Stomach (tissue), 4 donors: ENCODE data around the gene DOP1B.
"Not testable (repeated sequence)": the region's sequence is repeated elsewhere in the genome, so short reads cannot be mapped to it uniquely, and the experiment has no call there.

Experiments used
- EP300 ChIP-seq: sonication (generic); formaldehyde crosslinking; IDR thresholded peaks from one replicate; pipeline ENCODE4 v1.6.1; 2017; ENCODE audit warnings: antibody characterized with exemption
- POLR2AphosphoS5 ChIP-seq, 3 donors: sonication (generic); formaldehyde crosslinking; IDR thresholded peaks; one replicate each; pipeline ENCODE4 v1.6.1; 2016; ENCODE audit warnings: antibody characterized with exemption in 3 of 3
- TF ChIP-seq, protein P1 (sequence below), 7 experiments: fragments of 450-650 bp in 4 of 7; fragments of 200-600 bp in 3 of 7; sonication (generic) in 3 of 7; IDR thresholded peaks; one replicate each; pipeline ENCODE4 v1.5.1; 2016 to 2019; ENCODE audit warnings: antibody characterized with exemption in 7 of 7, control low read depth in 2 of 7, mild to moderate bottlenecking in 1 of 7

DNA sequence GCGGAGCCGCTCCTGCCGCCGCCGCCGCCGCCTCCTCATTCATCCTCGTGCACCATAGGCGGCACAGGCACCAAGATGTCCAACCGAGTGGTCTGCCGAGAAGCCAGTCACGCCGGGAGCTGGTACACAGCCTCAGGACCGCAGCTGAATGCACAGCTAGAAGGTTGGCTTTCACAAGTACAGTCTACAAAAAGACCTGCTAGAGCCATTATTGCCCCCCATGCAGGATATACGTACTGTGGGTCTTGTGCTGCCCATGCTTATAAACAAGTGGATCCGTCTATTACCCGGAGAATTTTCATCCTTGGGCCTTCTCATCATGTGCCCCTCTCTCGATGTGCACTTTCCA lies 26.2 kb upstream of the DOP1B start:
- TF ChIP-seq, protein P1, sequence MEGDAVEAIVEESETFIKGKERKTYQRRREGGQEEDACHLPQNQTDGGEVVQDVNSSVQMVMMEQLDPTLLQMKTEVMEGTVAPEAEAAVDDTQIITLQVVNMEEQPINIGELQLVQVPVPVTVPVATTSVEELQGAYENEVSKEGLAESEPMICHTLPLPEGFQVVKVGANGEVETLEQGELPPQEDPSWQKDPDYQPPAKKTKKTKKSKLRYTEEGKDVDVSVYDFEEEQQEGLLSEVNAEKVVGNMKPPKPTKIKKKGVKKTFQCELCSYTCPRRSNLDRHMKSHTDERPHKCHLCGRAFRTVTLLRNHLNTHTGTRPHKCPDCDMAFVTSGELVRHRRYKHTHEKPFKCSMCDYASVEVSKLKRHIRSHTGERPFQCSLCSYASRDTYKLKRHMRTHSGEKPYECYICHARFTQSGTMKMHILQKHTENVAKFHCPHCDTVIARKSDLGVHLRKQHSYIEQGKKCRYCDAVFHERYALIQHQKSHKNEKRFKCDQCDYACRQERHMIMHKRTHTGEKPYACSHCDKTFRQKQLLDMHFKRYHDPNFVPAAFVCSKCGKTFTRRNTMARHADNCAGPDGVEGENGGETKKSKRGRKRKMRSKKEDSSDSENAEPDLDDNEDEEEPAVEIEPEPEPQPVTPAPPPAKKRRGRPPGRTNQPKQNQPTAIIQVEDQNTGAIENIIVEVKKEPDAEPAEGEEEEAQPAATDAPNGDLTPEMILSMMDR (IDR thresholded peaks at IDR 0.05): not testable (repeated sequence)
- not testable (repeated sequence) for TF ChIP-seq EP300; POLR2AphosphoS5 (IDR thresholded peaks at IDR 0.05)
